HCT116 (cell line): ENCODE measurements around the gene MMP25. TPM values are rescaled to one million over a fixed set of nuclear protein-coding genes. Genes with fewer than 3 reads are reported as not detected.
A peak's percentile ranks its signal among the peaks of the same experiment; 100 is the strongest.

Experiments used
- ATAC-seq: fragments of 200-7000 bp; cut with Tn5 transposase; 2 replicates; pipeline ENCODE4 v1.9.1; 2020; ENCODE audit warnings: mild to moderate bottlenecking, moderate library complexity
- BruUV-seq: library from RNA; stranded (reverse); fragments of 400-500 nt; replicated peaks from 2 replicates; lab custom pipeline; 2021; lab: Mats Ljungman, UMichigan
- CTCF ChIA-PET: fragments of 300-600 bp; sonication (Branson Sonifier 250); formaldehyde crosslinking; loops from one replicate; lab custom pipeline; 2021; ENCODE audit warnings: antibody characterized with exemption; lab: Charles Lee
- POLR2A ChIA-PET: fragments of 300-600, 350-600 bp; sonication (Branson Sonifier 250); formaldehyde crosslinking; loops from one replicate; lab custom pipeline; 2021; ENCODE audit warnings: antibody characterized with exemption; lab: Charles Lee
- RAD21 ChIA-PET, 2 experiments: fragments of 300-600 bp; sonication (Branson Sonifier 250); formaldehyde crosslinking; loops; one replicate each; lab custom pipeline; 2023; ENCODE audit warnings: low total read pairs in 2 of 2; ENCODE audit not compliant: uncharacterized antibody in 2 of 2, unreplicated experiment in 2 of 2, low non-redundant PET in 1 of 2; lab: Charles Lee
- DNase-seq: peaks from one replicate; pipeline ENCODE4 v3.0.0-alpha.2; 2010; ENCODE audit warnings: low read depth, low spot score
- H2AFZ ChIP-seq: fragments of 200-600 bp; shearing (Covaris generic), sonication (generic); 2 replicates; pipeline ENCODE4 v1.6.1; 2017; ENCODE audit warnings: low read depth, mixed run types, mixed read lengths, antibody characterized with exemption, low read length; ENCODE audit not compliant: poor library complexity, severe bottlenecking
- H3K27ac ChIP-seq: 2 replicates; pipeline ENCODE4 v1.5.1; 2012; ENCODE audit warnings: low read depth, low read length
- H3K27me3 ChIP-seq: fragments of 200-600 bp; sonication (generic); 2 replicates; pipeline ENCODE4 v1.6.1; 2016; ENCODE audit warnings: mixed run types, low read length, mixed read lengths; ENCODE audit not compliant: insufficient read depth
- H3K36me3 ChIP-seq, 2 experiments: fragments of 200-500 bp in 1 of 2; fragments of 200-600 bp in 1 of 2; sonication (Bioruptor generic) in 1 of 2; sonication (generic) in 1 of 2; 2 replicates each; pipeline versions ENCODE4 v1.5.1 to v1.6.1; 2014 to 2016; ENCODE audit warnings: low read length in 2 of 2, inconsistent platforms in 1 of 2, mixed read lengths in 1 of 2, mixed run types in 1 of 2; ENCODE audit not compliant: insufficient read depth in 2 of 2, control insufficient read depth in 1 of 2
- H3K4me1 ChIP-seq, 2 experiments: fragments of 200-600 bp in 1 of 2; sonication (generic) in 1 of 2; 2 replicates each; pipeline versions ENCODE4 v1.5.1 to v1.6.1; 2012 to 2017; ENCODE audit warnings: low read length in 2 of 2, inconsistent platforms in 1 of 2, mild to moderate bottlenecking in 1 of 2, mixed read lengths in 1 of 2, mixed run types in 1 of 2, moderate library complexity in 1 of 2; ENCODE audit not compliant: insufficient read depth in 2 of 2, control insufficient read depth in 1 of 2
- H3K4me2 ChIP-seq: fragments of 200-600 bp; sonication (generic); 2 replicates; pipeline ENCODE4 v1.6.1; 2017; ENCODE audit warnings: mixed run types, low read length, mixed read lengths
- H3K4me3 ChIP-seq, 2 experiments: fragments of 200-600 bp in 1 of 2; sonication (generic) in 1 of 2; replicated peaks in 1 of 2; 2 replicates each; pipeline ENCODE4 v1.5.1; 2011 to 2016; ENCODE audit warnings: low read length in 2 of 2, control low read depth in 1 of 2, low read depth in 1 of 2, mild to moderate bottlenecking in 1 of 2, mixed read lengths in 1 of 2, mixed run types in 1 of 2
- H3K79me2 ChIP-seq: fragments of 200-600 bp; sonication (generic); 2 replicates; pipeline ENCODE4 v1.6.1; 2017; ENCODE audit warnings: mild to moderate bottlenecking, mixed run types, low read length, moderate library complexity, mixed read lengths; ENCODE audit not compliant: insufficient read depth
- H3K9ac ChIP-seq: fragments of 200-600 bp; sonication (generic); 2 replicates; pipeline ENCODE4 v1.6.1; 2016; ENCODE audit warnings: low read length, mixed read lengths
- H3K9me2 ChIP-seq: fragments of 200-600 bp; sonication (generic), shearing (Covaris generic); 2 replicates; pipeline ENCODE4 v1.6.1; 2017; ENCODE audit warnings: mixed run types, mild to moderate bottlenecking, moderate library complexity; ENCODE audit not compliant: insufficient read depth
- H3K9me3 ChIP-seq, 2 experiments: fragments of 200-500 bp in 1 of 2; fragments of 200-600 bp in 1 of 2; sonication (Bioruptor generic) in 1 of 2; sonication (generic) in 1 of 2; 2 replicates each; pipeline ENCODE4 v1.6.1; 2014 to 2017; ENCODE audit warnings: low read length in 2 of 2, mixed read lengths in 2 of 2, inconsistent platforms in 1 of 2, low read depth in 1 of 2, mild to moderate bottlenecking in 1 of 2, mixed run types in 1 of 2, moderate library complexity in 1 of 2; ENCODE audit not compliant: control insufficient read depth in 1 of 2, insufficient read depth in 1 of 2
- H4K20me1 ChIP-seq: fragments of 200-600 bp; sonication (generic), shearing (Covaris generic); 2 replicates; pipeline ENCODE4 v1.6.1; 2017; ENCODE audit warnings: mixed run types, mild to moderate bottlenecking, moderate library complexity; ENCODE audit not compliant: insufficient read depth
- CBX3 ChIP-seq: IDR thresholded peaks from 2 replicates; pipeline ENCODE4 v1.6.1; 2012; ENCODE audit warnings: low read depth
- CEBPB ChIP-seq: IDR thresholded peaks from 2 replicates; pipeline ENCODE4 v1.6.1; 2012; ENCODE audit warnings: low read depth
- EGR1 ChIP-seq: IDR thresholded peaks from 2 replicates; pipeline ENCODE4 v1.6.1; 2012; ENCODE audit warnings: low read depth
- ELF1 ChIP-seq: IDR thresholded peaks from 2 replicates; pipeline ENCODE4 v1.6.1; 2012; ENCODE audit warnings: low read depth, borderline replicate concordance
- EZH2 ChIP-seq: fragments of 200-600 bp; sonication (generic); IDR thresholded peaks from 2 replicates; pipeline ENCODE4 v1.6.1; 2017; ENCODE audit warnings: antibody characterized with exemption, mixed run types
- EZH2phosphoT487 ChIP-seq: fragments of 200-600 bp; IDR thresholded peaks from 2 replicates; pipeline ENCODE4 v1.6.1; 2018; ENCODE audit warnings: antibody characterized with exemption, borderline replicate concordance
- FOSL1 ChIP-seq: IDR thresholded peaks from 2 replicates; pipeline ENCODE4 v1.6.1; 2012; ENCODE audit warnings: low read depth
- JUND ChIP-seq: IDR thresholded peaks from 2 replicates; pipeline ENCODE4 v1.6.1; 2012
- POLR2A ChIP-seq: IDR thresholded peaks from 2 replicates; pipeline ENCODE4 v1.7.0; 2011; ENCODE audit warnings: borderline replicate concordance; ENCODE audit not compliant: insufficient read depth, insufficient read length; ENCODE audit errors: extremely low read depth
- POLR2AphosphoS5 ChIP-seq: IDR thresholded peaks from 2 replicates; pipeline ENCODE4 v1.6.1; 2011; ENCODE audit warnings: mild to moderate bottlenecking, low read depth, low read length, moderate library complexity
- YY1 ChIP-seq: IDR thresholded peaks from 2 replicates; pipeline ENCODE4 v1.6.1; 2011; ENCODE audit warnings: low read length, low read depth, moderate library complexity, mild to moderate bottlenecking; ENCODE audit not compliant: insufficient replicate concordance; ENCODE audit errors: extremely low read depth
- ZBTB33 ChIP-seq: IDR thresholded peaks from 2 replicates; pipeline ENCODE4 v1.6.1; 2011; ENCODE audit warnings: mild to moderate bottlenecking, low read length, moderate library complexity; ENCODE audit not compliant: insufficient replicate concordance; ENCODE audit errors: extremely low read depth
- intact Hi-C: fragments of 100-400 bp; cut with micrococcal nuclease; formaldehyde crosslinking; loops from 2 replicates; pipeline ENCODE4 v1.10.0; 2022
- total RNA-seq: library from RNA; stranded (reverse); gene quantifications from one replicate; pipeline ENCODE4 v1.2.1, GENCODE V29; 2021; ENCODE audit not compliant: unreplicated experiment
- TF ChIP-seq, protein P1 (sequence below), 3 experiments: fragments of 200-600 bp in 1 of 3; sonication (generic) in 1 of 3; IDR thresholded peaks in 2 of 3; conservative IDR thresholded peaks in 1 of 3; 2 replicates each; pipeline ENCODE4 v1.5.1; 2012 to 2017; ENCODE audit warnings: low read depth in 2 of 3, low read length in 2 of 3, antibody characterized with exemption in 1 of 3, borderline replicate concordance in 1 of 3, control low read depth in 1 of 3, mild to moderate bottlenecking in 1 of 3, mixed read lengths in 1 of 3, mixed run types in 1 of 3, moderate library complexity in 1 of 3; ENCODE audit not compliant: insufficient read depth in 1 of 3

MMP25 gene
- total RNA-seq, 1 experiment from 2014 or later = 2.5 TPM

DNA sequence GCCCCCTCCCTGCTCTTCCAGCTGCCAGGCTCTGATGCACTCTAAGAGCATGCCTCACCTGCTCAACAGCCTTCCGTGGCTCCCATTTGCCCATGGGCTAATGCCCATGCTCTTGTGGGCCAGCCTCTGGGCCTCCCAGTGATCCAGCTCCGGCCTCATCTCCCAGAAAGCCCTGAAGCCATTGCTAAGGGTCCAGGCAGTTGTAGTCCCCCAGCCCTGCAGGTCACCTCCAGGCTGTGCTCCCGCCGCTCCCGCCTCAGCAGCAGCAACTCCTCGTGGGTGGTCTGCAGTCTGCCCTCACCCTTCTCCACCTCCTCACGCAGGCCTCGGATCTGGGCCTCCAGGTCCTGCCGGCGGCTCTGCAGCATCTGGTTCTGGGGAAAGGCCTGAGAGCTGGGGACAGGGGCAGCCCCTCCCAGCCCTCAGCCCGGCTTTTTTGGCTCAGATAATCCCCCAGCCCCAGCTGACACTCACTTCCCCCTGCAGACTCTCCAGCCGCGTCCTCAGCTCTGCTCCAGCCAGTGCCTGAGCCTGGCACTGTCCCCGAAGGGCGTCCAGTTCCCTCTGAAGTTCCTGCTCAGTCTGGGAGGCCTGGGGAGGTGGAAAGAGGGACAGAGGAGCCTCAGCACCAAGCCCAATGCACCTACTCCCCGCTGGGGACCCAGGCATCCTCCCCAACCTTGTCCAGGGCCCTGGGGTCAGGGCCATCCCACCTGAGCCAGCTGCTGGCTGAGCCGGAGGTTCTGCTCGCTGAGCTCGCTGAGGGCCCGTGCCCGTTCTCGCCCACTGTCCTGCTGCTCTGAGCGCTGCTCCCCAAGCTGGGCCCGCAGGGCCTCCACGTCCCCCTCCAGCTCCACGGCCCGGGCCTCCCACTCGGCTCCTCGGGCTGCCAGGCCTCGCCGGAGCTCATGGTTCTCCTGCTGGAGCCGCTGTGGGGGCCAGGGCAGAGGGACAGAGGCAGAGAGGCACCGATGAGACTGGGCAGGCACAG is 15.8 kb upstream of the MMP25 start:
- Histone ChIP-seq H3K27ac (no peak overlapping the region; the same call in 1 of the 2 replicates), H3K4me3 (no peak overlapping the region), H3K36me3 (peaks cover 8 to 18% of the 10 kb centered on the region in 2 experiments; a peak in 2 of 4 replicates), H3K9me3 (no peaks in the 10 kb centered on the region), H3K79me2 (0 out of 2 replicates have a peak, but pooled peaks cover 3% of the 10 kb centered on the region), H2AFZ (no peak overlapping the region)
- DNase-seq = no peak
- no peak for ATAC-seq
- intact Hi-C loops = no loop called here
- no peak for TF ChIP-seq CEBPB
- TF ChIP-seq EZH2phosphoT487 = no peak
- no peak for TF ChIP-seq FOSL1
- no peak for TF ChIP-seq YY1
- no peak for TF ChIP-seq EZH2
- TF ChIP-seq, protein P1, sequence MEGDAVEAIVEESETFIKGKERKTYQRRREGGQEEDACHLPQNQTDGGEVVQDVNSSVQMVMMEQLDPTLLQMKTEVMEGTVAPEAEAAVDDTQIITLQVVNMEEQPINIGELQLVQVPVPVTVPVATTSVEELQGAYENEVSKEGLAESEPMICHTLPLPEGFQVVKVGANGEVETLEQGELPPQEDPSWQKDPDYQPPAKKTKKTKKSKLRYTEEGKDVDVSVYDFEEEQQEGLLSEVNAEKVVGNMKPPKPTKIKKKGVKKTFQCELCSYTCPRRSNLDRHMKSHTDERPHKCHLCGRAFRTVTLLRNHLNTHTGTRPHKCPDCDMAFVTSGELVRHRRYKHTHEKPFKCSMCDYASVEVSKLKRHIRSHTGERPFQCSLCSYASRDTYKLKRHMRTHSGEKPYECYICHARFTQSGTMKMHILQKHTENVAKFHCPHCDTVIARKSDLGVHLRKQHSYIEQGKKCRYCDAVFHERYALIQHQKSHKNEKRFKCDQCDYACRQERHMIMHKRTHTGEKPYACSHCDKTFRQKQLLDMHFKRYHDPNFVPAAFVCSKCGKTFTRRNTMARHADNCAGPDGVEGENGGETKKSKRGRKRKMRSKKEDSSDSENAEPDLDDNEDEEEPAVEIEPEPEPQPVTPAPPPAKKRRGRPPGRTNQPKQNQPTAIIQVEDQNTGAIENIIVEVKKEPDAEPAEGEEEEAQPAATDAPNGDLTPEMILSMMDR (IDR thresholded peaks at IDR 0.05 in 2 of 3, conservative IDR thresholded peaks at IDR 0.05 in 1 of 3; ENCODE audit: borderline replicate concordance in 1 of 3, insufficient read depth in 1 of 3, low read depth in 2 of 3, low read length in 2 of 3) = no peak
- no peak for TF ChIP-seq EGR1
- TF ChIP-seq CBX3 = no peak
- no peak for TF ChIP-seq POLR2AphosphoS5
- no peak for TF ChIP-seq ZBTB33
- TF ChIP-seq POLR2A = no peak
- no peak for TF ChIP-seq JUND
- no peak for TF ChIP-seq ELF1
- TF ChIP-seq, all 23 proteins: peak for 0
- Histone ChIP-seq H3K4me2 (no peak overlapping the region), H3K9ac (peak overlapping the region; percentile 38; the same call in 1 of the 2 replicates), H3K4me1 (peaks cover 4 to 33% of the 10 kb centered on the region in 2 experiments; a peak in 3 of 4 replicates), H4K20me1 (no peaks in the 10 kb centered on the region), H3K9me2 (no peaks in the 10 kb centered on the region), H3K27me3 (no peaks in the 10 kb centered on the region)
- no TSS peak for BruUV-seq
- POLR2A ChIA-PET = interaction anchor here (3.0 kb wide), 1 partner anchor 9 kb away, joined by 31 read pairs; the partner anchor contains the start of genes HCFC1R1, THOC6 and TNFRSF12A
- CTCF ChIA-PET = interaction anchor here (0.6 to 3.5 kb wide), 7 partner anchors 9 to 102 kb away, joined by 3 to 39 read pairs (median 10); partner anchors contain the start of genes HCFC1R1, MMP25, THOC6 and TNFRSF12A
- RAD21 ChIA-PET = no interaction called here
